NCI-H82 treated with DMSO at 0.1 percent for 48 hours (cell line): Measurements from ENCODE around the gene SOX4.

Experiments used
- DNase-seq: peaks from one replicate; lab custom pipeline; 2025; ENCODE audit not compliant: unreplicated experiment; lab: John Stamatoyannopoulos, UW

Gene SOX4

DNA sequence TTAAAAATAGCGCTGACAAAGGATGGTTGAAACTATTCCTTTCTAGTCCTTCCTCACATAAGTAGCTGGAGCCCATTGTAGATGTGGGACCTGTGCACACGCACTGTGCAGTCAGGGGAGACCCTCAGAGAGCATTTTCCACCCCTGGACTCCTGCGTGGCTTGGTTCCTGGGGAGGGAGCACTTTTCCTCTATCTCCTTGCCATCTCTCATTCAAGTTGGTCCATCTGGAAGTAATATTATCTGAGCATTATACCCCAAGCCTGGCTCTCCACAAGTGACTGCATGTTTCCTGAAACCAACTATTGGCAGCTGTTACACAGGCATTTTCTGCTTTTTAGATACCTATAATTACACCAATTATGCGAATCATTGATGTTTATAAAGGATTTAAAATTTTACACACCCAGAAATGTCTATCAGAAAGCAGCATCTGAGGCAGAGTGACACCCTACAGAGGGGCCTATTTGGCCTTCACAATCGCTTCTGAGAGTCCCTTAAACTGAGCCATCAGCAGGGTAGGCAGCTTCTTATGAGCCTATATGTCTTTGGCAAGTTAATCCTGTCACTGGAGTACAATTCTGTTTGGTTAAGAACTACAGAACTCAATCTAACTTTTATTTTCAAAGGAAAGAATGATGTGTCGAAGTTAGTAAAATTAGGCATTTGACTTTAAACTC lies 18.7 kb downstream of the SOX4 start:
- no peak for DNase-seq

DNA sequence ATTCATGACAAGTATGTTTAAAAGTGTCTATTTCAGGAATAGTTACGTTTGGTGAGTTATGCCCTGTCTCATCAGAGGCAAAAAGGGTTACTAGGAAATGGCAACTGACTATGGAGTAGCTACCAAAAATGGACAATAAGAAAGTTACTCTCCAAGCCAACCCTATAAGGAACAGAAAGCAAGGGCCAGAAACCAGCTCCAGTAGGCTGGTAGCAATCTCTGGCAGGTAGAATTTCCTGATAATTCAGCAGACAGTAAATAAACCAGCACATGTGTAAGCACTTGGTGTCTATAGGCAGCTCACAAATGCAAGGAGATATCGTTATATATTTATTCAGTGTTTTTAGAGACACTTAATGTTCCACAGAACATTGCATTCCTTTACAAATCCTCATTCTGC lies 20.3 kb downstream of the SOX4 start:
- DNase-seq, result no peak

GRCh38 chr6:21614226-21614625 lies 20.7 kb downstream of the SOX4 start:
- DNase-seq, result no peak

DNA sequence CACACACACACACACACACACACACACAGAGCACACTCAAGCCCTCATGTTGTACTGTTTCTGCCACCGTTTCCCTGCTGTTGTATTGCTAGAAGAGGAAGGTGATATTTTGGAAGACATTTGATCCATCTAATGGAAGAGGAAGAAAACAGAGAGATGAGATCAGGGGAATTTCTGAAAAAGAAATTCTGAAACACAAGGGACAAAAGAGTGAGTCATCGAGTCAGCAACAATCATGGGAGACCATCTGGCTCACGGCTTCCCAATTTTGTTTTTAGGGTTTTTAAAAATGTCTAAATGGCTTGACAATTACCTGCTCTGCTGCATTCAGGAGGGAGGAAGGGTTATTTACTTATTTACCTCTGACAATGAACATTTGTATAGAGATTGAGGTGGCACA lies 22.0 kb downstream of the SOX4 start:
- DNase-seq, result no peak

- no peak for DNase-seq
Measured at GRCh38 chr6:21616005-21616404, 22.5 kb downstream of the SOX4 start.

GRCh38 chr6:21625642-21626041 lies 32.1 kb downstream of the SOX4 start:
- no peak for DNase-seq

- DNase-seq, result no peak
Measured at GRCh38 chr6:21626756-21627155, 33.2 kb downstream of the SOX4 start.

GRCh38 chr6:21628160-21628559 lies 34.6 kb downstream of the SOX4 start:
- DNase-seq, result no peak

GRCh38 chr6:21633511-21634109 lies 40.1 kb downstream of the SOX4 start:
- DNase-seq, result no peak

DNA sequence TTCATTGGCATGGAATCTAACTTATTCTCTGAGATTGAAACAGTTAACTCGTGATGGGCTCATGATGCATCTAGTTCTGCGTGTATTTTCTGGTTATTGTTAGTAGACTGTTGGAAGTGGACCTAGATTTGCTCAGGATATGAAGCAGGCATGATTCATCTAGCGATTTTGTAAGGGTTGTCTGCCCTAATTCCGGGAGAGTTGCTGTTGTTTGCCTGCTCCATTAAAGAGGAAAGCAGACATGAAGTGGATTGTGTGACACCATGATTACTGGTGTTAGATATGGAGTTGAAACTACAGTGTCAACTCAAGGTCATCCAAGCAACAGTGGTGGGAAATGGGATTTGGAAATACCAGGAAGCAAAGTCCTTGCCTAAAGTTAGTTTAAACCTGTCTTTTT lies 41.0 kb downstream of the SOX4 start:
- no peak for DNase-seq

- DNase-seq, result no peak
Measured at GRCh38 chr6:21636876-21637275, 43.3 kb downstream of the SOX4 start.

DNA sequence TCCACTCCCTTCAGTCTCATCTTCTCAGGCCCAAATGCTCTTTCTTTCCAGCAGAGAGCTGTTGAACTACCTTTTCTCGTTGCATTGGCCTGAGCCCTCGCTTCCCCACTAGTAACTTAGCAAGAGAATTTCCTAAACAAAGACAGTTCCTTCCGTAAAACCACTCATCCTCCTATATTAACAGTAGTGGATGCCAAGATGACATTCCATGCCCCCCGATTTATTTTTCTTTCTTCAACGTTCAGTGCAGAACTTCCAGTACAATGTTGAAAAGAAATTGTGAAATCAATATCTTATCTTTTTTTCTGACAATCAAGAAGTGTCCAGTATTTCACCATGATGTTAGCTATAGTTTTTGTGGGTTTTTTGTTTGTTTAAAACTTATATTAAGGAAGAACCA lies 45.8 kb downstream of the SOX4 start:
- DNase-seq, result no peak
